AG08396 (cell line): ENCODE data around the gene SSTR3.
"Not testable (repeated sequence)": the region's sequence is repeated elsewhere in the genome, so short reads cannot be mapped to it uniquely, and the experiment has no call there.

Experiments used
- DNase-seq: peaks from one replicate; pipeline ENCODE4 v3.0.0; 2012; ENCODE audit warnings: low spot score, mixed read lengths

Gene SSTR3

DNA sequence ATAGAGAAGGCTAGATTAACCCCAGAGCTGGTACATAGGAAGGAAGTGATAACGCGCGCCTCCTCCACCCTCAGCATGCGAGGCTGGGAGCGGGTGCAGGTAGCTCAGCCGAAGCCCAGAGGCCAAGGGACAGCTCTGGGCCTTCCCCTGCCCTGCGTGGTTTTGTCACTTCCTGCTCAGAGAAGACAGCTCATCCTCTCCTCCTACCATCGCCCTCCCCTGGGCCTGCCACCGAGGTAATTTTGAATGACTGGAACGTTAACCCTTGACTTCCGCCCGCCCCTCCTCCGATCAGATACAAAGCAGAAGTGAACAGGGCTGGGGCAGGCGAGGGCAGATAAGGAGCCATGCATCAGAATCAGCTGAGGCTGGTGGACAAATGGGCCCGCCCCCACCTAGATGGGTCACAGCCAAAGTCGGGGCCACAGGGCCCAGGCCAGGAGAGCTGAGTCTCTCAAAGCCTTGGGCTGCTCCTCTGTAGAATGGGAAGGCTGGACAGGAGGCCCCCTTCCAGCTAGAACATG is 30.2 kb upstream of the SSTR3 start:
- no peak for DNase-seq

DNA sequence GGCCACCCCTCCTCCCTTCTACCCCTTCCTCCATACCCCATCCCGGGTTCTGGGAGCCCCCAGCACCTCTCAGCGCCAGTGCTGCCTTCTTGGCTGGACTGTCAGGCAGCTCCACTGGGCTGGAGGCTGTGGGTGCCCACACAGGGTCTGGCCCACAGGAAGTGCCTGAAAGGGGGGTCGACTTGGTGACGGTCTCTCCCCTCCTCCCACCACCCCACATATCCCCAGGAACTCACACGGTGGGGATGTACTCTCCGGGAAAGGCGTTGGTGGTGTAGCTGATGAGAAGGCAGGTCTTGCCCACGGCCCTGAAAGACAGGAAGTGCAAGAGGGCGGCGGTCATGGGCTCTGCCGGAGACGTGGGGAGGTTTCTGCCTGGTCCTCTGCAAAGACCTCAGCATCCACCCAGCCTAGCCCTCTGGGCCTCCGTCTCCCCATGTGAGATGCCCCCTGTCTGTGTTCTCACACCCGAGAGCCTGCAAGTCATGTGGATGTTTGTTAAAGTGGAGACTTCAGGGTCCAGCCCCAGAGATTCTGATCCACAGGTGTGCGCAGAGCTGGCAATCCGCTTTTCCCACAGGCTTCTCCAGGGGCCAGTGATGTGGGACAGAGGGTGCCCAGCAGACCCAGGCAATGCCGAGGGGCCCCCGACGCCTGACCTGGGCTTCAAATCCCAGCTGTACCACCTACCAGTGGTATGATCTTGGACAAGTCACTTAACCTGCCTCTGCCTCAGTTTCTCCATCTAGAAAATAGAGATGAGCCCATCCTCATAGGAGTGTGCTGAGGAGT is 29.3 kb upstream of the SSTR3 start:
- no peak for DNase-seq

DNA sequence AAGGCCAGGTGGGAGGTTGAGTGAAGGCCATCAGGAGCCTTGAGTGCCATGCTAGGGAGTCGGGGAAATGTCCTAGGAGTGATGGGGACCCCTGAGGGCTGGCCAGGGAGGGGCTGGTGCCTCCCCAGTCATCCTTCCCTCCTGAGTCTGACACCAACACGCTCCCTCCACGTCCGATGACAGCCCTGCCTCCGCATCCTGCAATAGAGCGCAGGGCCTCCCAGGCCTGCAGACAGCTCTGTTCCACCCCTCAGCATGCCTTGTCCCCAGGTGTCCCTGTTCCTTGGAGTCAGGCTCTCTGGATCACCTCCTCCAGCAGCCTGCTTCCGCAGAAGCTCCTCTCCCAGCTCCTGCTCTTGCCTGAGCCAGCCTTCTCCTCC is 28.7 kb upstream of the SSTR3 start:
- no peak for DNase-seq

DNA sequence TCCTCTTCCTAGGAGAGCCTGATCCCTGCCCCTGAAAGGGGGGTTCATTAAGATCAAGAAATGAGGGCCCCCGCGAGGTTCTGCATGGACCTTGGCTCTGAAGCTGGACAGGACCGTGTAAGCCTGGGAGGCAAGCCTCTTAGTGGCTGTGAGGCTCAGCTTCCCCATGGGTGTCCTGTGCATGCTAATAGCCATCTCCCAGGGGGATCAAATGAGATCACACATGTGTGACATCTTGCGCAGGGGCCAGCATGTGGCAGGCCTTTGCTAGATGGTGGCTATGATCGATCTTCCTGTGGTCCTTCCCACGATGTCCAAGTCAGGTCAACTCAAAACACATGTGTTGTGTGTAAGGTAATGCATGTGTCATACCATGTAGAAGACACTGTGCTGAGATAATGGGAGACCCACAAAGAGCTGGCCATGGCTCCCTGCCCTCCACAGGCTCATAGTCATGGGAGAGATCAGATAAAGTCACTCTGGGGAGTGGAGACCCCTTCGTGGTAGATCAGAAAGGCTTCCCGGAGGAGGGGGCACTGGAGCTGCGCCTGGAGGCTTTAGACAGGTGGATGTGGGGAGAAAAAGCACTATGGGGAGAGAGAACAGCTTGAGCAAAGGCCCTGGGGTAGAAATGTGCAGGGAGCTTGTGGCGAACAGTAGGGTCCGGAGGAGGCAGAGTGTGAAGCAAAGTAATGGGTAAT is 28.1 kb upstream of the SSTR3 start:
- DNase-seq: no peak

DNA sequence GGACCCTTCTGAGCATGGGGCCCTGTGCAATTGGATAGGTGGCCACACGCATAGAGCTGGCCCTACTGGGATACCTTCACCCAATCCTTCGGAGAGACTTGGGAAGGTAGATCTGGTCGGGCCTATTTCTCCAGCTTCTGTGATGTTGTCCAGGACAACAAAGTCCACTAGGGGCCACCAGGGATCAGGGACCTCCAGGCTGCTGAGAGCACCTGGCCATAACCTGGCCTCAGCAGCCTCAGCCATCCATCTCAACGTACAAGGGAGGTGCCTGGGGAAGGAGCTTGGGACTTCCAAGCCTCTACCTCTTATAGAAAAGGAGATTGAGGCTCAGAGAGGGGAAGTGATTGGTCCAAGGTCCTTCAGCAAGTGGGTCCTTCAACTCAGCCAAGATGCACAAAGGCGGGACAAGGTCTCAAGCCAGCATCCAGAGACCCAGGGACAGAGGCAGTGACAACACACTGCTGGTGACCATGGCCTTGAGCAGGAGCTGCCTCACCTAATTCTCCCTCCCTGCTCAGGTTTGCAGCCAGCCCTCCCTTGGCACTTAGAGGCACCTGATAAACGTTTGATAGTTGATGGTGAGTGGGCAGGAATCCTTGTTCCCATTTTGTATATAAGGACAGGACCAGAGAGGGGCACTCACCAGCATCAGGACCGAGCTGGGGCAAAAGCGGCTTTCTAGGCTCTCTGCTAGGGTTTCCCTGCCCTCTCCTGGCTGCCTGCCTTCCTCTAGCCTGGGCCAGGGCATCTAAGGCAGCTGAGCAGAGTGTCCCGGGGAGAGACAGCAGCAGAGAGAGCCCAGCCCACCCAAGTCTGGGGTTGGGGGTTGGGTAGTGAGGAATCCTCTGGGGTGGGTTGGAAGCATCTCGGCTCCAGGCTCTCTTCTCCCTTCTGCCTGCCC is 27.3 kb upstream of the SSTR3 start:
- no peak for DNase-seq

DNA sequence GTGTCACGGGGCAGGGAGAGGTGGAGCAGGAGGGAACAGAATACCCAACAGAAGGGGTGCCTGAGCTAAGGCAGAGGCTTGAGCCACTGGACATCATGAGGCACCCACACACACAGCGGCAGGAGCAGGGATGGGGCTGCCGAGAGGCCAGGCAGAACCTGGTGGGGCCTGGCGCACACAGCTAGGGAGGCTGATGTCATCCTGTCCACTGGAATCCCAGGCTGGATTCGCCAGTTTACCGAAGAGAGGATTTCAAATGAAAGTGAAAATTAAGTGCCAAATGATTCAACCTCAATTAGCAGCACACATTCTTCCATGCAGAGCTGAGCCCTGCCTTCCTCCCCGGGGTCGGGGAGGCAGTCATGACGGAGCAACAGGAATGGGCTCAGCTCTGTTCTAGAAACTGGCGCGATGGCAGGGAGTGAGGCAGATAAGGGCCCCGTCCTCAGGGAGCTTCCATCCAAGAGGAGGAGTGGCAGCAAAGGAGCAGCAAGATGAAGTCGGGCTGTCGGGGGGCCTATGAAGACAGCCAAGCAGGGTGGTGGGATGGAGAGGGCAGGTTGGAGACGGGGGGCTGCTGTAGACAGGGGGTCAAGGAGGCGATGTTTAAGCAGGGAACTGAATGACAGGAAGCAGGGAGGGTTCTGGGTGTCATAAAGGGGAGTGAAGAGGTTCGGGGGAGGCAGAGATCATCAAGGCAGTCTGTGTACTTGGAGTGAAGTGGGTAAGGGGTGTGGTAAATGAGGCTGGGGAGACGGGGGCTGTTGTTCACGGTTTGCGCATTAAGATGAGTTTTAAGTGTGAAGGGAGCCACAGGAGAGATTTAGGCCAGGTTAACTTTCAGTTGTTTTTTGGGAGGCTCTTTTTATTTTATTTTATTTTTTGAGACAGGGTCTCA is 25.3 kb upstream of the SSTR3 start:
- no peak for DNase-seq

DNA sequence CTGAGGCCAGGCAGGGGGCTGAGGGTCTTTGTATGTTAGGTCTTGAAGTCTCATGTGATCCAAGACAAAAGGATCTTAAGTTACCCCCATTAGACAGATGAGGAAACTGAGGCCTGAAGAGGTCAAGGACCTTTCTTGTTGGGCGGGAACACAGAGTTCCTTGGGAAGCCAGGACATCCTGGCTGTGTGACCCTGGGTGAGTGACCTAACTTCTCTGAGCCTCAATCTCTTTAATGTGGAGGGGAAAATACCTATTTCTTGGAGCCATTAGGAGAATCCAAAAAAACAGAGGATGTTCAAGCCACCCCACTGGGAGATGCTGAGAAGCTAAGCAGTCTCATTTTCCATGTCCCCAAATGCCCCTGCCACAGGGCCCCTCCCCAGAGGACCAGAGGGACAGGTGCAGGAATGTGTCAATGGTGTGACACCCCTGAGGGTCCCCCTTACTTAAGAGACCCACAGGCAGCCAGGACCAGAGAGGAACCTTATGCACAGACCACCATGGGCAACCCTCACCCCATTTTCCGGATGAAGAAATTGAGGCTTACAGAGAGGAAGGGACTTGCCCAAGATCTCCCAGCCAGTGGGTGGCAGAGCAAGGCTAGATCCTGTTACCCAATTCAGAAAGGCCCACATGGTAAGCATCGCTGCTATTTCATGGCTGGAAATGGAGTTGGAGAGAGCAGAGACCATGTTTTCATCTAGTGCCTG is 23.8 kb upstream of the SSTR3 start:
- no peak for DNase-seq

DNA sequence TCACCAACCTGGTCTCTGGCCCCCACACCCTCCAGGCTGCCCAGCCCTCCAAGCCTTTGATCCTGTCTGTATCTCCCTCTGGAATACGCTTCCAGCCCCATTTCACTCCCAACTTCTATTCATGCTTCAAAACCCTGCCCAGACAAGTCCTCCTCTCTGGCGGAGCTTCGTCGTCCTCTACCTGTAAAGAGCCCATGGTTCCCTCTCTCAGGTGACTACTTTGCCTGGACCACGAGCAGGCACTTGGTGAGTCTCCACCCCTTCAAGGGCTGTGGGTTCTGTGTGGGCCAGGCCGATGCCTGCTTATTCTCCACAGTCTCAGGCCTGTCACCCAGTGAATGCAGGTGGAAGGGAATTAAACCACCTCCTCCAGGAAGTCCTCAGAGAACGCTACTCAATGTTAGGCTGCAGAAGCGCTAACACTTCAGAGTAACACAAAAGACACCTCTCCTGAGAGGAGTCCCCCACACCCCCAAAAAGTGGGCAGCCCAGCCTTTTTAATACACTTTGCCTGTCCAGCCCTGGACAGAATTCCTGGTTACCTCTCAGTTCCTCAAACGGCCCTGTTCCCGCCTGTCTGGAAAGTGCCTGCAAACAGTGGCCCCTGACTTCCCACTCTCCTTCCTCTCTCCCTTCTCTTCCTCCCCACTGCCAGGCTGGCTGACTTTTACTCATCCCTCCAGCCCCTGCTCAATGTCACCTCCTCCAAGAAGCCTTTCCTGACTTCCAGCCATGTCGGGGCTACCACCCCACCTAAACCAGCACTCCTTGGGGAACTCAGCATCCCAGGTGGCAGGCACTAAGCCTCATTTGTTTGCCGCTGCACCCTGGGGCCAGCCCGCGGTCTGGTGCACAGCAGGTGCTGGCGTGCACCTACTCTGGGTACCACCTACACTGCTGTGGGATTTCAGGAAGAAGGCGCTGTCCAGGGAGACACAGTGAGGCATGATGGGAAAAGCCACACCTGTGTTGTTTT is 22.7 kb upstream of the SSTR3 start:
- no peak for DNase-seq

DNA sequence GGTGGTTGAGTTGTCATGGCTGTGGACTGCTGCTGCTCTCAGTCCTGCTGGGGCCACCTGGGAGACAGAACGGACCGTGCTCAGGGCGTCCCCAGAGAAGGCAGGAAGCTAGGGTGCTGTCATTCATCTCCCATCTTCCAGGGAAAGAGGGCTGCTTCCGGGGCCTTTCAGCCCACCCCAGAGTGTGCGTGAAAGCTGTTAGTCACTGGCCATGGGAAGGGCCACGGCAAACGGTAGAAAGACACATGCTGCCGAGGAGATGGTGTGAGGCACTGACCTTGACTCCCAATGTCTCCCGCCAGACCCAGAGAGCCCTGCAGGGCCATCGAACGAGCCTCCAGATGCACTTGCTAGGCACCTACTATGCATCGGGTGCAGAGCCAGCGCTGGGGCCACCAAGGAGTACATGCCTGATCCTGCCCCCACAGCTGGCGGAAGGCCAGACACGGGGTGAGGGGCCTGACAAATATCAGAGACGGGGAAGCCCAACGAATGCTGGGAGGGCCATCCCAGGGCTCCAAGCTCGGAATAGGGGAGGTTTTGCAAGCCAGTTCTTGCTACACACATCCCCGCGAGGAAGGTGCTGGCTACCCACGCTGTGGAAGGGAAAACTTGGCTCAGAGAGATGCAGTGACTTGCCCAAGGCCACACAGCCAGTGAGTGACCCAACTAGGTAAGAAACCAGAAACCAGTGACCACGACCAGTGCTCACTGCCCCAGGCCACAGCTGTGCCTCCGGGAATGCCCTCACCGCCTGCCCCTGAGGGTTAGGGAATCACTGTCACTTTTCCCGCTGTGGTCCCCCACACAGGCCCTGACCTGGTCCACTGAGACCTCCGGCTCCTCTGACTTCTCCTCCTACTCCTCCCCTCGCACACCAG is 21.7 kb upstream of the SSTR3 start:
- no peak for DNase-seq

DNA sequence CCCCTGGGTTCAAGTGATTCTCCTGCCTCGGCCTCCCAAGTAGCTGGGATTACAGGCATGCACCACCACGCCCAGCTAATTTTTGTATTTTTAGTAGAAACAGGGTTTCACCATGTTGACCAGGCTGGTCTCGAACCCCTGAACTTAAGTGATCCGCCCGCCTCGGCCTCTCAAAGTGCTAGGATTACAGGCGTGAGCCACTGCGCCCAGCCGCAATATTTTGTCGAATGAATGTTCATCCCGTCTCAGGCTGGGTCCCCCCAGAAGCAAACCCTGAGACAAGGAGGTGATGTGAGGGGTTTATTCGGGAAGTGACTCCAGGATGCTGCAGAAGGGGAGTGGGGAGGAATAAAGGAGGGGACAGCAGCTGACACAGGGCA is 21.1 kb upstream of the SSTR3 start:
- DNase-seq: not testable (repeated sequence)

DNA sequence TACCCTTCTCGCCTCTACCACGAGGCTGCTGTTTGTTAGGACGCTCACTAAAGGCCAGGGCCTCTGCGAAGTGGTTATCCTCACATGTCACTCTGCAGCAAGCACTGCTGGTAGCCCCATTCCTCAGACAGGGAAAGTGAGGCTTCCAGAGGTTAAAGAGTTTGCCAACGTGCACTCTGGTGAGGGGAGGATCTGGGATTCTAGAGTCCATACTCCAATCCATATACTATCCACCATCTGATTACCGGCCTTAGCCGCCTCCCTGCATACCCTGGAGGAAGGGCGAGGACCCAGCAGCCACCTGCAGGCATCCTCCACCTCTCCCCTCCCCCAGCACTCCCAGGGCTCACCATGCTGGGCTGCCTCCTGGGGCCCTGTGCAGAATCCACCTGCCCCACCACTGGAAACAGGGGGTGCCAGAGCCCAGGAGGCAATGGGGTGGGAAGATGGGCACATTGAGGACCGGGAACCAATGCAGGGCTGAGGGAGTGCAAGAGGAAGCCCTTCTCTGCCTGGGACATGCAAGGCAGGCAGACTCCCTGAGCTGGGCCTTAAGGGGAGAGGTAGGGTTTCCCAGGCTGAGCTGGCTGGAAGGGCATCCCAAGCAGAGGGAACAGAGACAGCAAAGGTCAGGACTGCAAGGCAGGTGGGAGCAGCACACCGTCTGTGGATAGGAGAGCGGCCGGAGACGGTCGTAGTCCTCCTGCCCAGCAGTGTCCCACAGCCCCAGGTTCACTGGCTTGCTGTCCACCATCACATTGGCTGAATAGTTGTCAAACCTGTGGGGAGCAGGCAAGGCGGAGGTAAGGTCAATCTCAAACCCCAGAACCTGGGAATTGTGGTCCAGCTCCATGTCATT is 20.1 kb upstream of the SSTR3 start:
- DNase-seq: no peak

DNA sequence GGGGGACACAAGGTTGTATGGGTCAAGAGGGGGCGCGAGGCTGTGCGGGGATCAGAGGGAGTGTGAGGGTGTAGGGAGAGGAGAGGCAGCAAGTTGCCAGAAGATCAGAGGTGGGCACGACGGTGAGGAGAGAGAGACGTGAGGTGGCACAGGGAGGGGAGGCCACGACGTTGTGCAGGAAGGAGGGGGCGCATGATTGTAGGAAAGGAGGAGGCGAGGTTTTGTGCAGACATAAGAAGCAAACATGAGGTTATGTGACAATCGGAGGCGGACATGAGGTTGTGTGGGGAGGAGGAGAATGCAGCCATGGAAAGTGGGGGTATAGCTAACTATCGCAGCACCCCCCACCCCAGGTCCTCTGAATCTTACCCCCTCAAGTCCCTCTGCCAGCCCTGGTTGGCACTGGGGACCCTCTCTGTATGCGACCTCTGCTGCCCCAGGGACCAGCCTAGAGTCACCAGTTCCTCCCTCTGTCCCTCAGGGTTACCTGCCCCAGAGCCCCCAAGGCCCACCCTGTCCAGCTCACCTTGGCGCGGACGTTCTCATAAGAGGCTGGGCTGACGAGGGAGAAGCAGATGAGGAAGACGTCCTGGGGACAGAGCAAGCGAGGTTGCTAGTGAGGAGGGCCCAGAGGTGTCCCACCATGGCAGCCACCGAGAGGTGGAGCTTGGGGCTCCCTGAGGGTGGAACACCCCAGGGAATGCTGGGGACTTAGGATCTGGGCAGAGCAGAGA is 19.3 kb upstream of the SSTR3 start:
- no peak for DNase-seq

DNA sequence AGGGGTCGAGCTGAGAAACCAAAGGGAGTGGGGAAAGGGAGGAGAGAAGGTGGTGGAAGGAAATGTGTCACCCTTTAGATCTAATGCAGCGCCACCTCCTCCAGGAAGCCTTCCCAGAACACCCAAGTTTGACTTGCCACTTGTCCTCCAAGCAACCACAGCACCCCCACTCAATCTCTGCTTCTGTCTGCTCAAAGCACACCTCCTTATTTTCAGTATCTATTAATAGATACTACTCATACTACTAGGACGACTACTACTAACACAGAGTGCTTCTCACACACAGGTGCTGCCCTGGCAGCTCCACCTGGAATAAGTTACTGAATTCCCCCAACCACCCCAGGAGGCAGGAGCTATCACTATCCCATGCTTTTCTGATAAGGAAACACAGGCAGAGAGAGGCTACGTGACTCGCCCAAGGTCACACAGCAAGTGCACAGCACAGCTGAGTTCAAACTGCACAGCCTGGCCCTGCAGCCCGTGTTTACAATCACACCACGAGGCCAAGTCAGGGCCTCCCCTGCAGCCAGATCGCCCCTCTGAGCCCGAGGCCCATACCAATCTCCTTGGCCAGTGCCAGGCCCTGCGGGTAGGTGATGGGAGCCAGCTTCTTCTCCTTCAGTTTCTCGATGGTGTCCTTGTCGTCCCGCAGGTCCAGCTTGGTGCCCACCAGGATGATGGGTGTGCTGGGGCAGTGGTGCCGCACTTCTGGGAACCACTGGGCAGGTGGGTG is 18.6 kb upstream of the SSTR3 start:
- no peak for DNase-seq

DNA sequence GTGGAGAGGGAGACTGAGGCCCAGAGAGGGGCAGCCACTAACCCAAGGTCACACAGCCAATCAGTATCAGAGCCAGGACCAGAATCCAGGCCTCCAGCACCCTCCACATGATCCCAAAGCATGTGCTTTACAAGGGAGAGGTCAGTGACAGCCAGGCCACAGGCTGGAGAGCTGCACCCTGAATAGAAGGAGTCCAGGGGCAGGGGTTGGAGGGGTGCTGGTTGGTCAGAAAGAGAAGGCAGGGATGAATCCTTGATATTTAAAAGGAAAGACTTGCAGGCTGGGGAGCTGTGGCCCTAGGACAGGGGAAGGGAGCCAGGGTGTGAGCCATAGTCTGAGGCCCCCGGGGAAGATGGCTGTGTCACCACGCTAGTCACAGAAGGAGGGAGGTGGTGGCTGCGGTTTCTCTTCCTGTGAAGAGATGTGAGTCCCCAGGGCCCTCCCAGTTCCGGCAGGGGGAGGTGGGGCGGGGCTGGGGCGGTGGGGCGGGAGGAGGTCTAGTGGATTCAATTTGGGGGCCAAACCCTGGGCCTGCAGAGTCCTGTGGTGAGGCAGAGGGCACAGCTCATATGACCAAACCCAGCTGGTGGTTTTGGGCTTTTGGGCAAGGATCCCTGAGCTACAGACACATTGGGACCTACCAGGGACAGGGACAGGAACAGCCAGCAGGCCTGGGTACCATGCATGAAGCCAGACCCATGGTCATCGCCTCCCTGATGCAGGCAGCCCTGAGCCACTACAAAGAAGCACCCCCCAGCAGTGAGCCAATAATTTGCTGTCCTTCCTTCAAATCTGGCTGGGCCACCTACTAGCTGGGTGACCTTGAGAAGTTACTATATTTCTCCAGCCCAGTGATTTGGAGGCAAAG is 17.8 kb upstream of the SSTR3 start:
- DNase-seq: no peak
